ENCODE data around the gene OR52E4. TPM values are rescaled to one million over a fixed set of nuclear protein-coding genes. Genes with fewer than 3 reads are reported as not detected.

OR52E4 gene
- total RNA-seq, 1 donor from 2014 or later, result not detected

- peaks cover 7% of the 10 kb centered on the region for H3K27me3 ChIP-seq (ENCODE audit: low read depth)
- intact Hi-C loops (cut with micrococcal nuclease), result no loop called here
- TF ChIP-seq CTCF (IDR thresholded peaks at IDR 0.05; ENCODE audit: borderline replicate concordance), result no peak
Measured at GRCh38 chr11:5899534-5899933, 19.1 kb downstream of the OR52E4 start.

GRCh38 chr11:5910540-5910939 is 30.1 kb downstream of the OR52E4 start:
- no peak overlapping the region for H3K27ac ChIP-seq (replicated peaks)
- H3K4me3 ChIP-seq, result no peak overlapping the region
- no peaks in the 10 kb centered on the region for H3K36me3 ChIP-seq
- H3K27me3 ChIP-seq (ENCODE audit: low read depth), result no peaks in the 10 kb centered on the region
- intact Hi-C loops (cut with micrococcal nuclease), result no loop called here
- H3K9me3 ChIP-seq (replicated peaks), result peaks cover 30% of the 10 kb centered on the region
- DNase-seq, result no peak
- no peak for TF ChIP-seq CTCF (IDR thresholded peaks at IDR 0.05; ENCODE audit: borderline replicate concordance)
- no peaks in the 10 kb centered on the region for H3K4me1 ChIP-seq

More at GRCh38 chr11:5899534-5899933, 19.1 kb downstream of the OR52E4 start:
- Histone ChIP-seq H3K9me3 (replicated peaks) (peaks cover 4% of the 10 kb centered on the region), H3K4me3 (no peak overlapping the region), H3K4me1 (no peaks in the 10 kb centered on the region), H3K36me3 (no peaks in the 10 kb centered on the region), H3K27ac (replicated peaks) (no peak overlapping the region)
- DNase-seq, result no peak

GRCh38 chr11:5922749-5923426 is 42.5 kb downstream of the OR52E4 start:
- Histone ChIP-seq H3K27ac (replicated peaks) (no peak overlapping the region), H3K9me3 (replicated peaks) (peaks cover 55% of the 10 kb centered on the region), H3K4me1 (no peaks in the 10 kb centered on the region), H3K4me3 (no peak overlapping the region), H3K36me3 (no peaks in the 10 kb centered on the region), H3K27me3 (ENCODE audit: low read depth) (no peaks in the 10 kb centered on the region)
- DNase-seq, result no peak
- TF ChIP-seq CTCF (IDR thresholded peaks at IDR 0.05; ENCODE audit: borderline replicate concordance), result no peak
- intact Hi-C loops (cut with micrococcal nuclease), result no loop called here

GRCh38 chr11:5923427-5923776 is 43.0 kb downstream of the OR52E4 start:
- Histone ChIP-seq H3K4me3 (no peak overlapping the region), H3K9me3 (replicated peaks) (peaks cover 60% of the 10 kb centered on the region), H3K27me3 (ENCODE audit: low read depth) (no peaks in the 10 kb centered on the region), H3K27ac (replicated peaks) (no peak overlapping the region), H3K36me3 (no peaks in the 10 kb centered on the region), H3K4me1 (no peaks in the 10 kb centered on the region)
- intact Hi-C loops (cut with micrococcal nuclease), result no loop called here
- no peak for TF ChIP-seq CTCF (IDR thresholded peaks at IDR 0.05; ENCODE audit: borderline replicate concordance)
- no peak for DNase-seq

GRCh38 chr11:5923794-5924193 is 43.4 kb downstream of the OR52E4 start:
- no peak for TF ChIP-seq CTCF (IDR thresholded peaks at IDR 0.05; ENCODE audit: borderline replicate concordance)
- Histone ChIP-seq H3K9me3 (replicated peaks) (peaks cover 64% of the 10 kb centered on the region), H3K4me1 (no peaks in the 10 kb centered on the region), H3K27me3 (ENCODE audit: low read depth) (no peaks in the 10 kb centered on the region), H3K36me3 (no peaks in the 10 kb centered on the region), H3K4me3 (no peak overlapping the region), H3K27ac (replicated peaks) (no peak overlapping the region)
- no peak for DNase-seq
- intact Hi-C loops (cut with micrococcal nuclease), result no loop called here

All from left ventricle myocardium inferior (tissue), 1 donor.